Stimulated activated CD8-positive, alpha-beta memory T cell treated with anti-CD3 and anti-CD28 coated beads, Interleukin-12 subunit alpha, Interleukin-12 subunit beta, amount 100 ng/mL, for 24 hours (primary cell): ENCODE results near the gene KDM6A.
"Not testable (repeated sequence)": the region's sequence is repeated elsewhere in the genome, so short reads cannot be mapped to it uniquely, and the experiment has no call there.

Source experiments
- DNase-seq: peaks from one replicate; pipeline ENCODE4 v3.0.0-alpha.2; 2020; ENCODE audit errors: extremely low read depth

KDM6A gene

GRCh38 chrX:44961817-44962607 lies 89.0 kb downstream of the KDM6A start:
- no peak for DNase-seq

- DNase-seq, result no peak
These were observed 90.0 kb downstream of the KDM6A start for GRCh38 chrX:44962944-44963343.

- DNase-seq, result no peak
These were observed 94.2 kb downstream of the KDM6A start for GRCh38 chrX:44967221-44967620.

- DNase-seq, result no peak
These were observed 97.7 kb downstream of the KDM6A start for GRCh38 chrX:44970709-44971108.

GRCh38 chrX:44971674-44972073 lies 98.7 kb downstream of the KDM6A start:
- DNase-seq, result no peak

GRCh38 chrX:44972132-44972531 lies 99.1 kb downstream of the KDM6A start:
- no peak for DNase-seq

GRCh38 chrX:44973420-44973932 lies 100.5 kb downstream of the KDM6A start:
- no peak for DNase-seq

GRCh38 chrX:44974451-44974850 lies 101.5 kb downstream of the KDM6A start:
- no peak for DNase-seq

- DNase-seq, result no peak
These were observed 102.8 kb downstream of the KDM6A start for GRCh38 chrX:44975666-44976263.

- no peak for DNase-seq
These were observed 106.0 kb downstream of the KDM6A start for GRCh38 chrX:44978976-44979375.

GRCh38 chrX:44980403-44980802 lies 107.4 kb downstream of the KDM6A start:
- no peak for DNase-seq

- no peak for DNase-seq
These were observed 107.9 kb downstream of the KDM6A start for GRCh38 chrX:44980883-44981282.

- DNase-seq, result no peak
These were observed 117.2 kb downstream of the KDM6A start for GRCh38 chrX:44989995-44990770.

- DNase-seq, result no peak
These were observed 119.8 kb downstream of the KDM6A start for GRCh38 chrX:44992775-44993174.

- DNase-seq, result no peak
These were observed 123.3 kb downstream of the KDM6A start for GRCh38 chrX:44996277-44996676.

GRCh38 chrX:44997282-44997812 lies 124.4 kb downstream of the KDM6A start:
- DNase-seq, result no peak

GRCh38 chrX:44997888-44998287 lies 124.9 kb downstream of the KDM6A start:
- DNase-seq, result no peak

- not testable (repeated sequence) for DNase-seq
These were observed 126.2 kb downstream of the KDM6A start for GRCh38 chrX:44999237-44999636.

GRCh38 chrX:44999872-45000271 lies 126.9 kb downstream of the KDM6A start:
- DNase-seq, result not testable (repeated sequence)

- no peak for DNase-seq
These were observed 128.1 kb downstream of the KDM6A start for GRCh38 chrX:45001048-45001447.

- DNase-seq, result no peak
These were observed 130.1 kb downstream of the KDM6A start for GRCh38 chrX:45003085-45003484.
